ENCODE measurements around the gene FOXP1.

The FOXP1 gene

DNA sequence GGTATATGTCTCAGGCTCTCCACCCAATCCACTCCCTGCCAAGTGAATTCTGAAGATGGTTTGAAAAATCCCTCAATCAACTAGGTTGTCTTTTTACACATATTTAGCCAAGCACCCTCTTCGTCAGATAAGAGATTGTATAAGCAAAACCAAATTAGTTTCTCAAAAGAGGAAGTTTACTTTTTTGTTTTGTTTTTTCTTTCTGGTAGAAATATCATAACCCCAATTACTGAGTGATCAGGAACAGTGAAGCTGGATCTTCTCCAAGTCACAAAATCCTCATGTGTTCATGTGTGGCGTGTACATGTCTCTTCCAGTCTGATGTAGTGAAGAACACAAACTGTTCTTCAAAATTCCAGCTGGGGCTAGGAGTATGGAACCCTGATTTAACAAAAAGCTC lies 180.6 kb downstream of the FOXP1 start:
- FAIRE-seq (no peak), DNase-seq (ENCODE audit: low spot score) (no peak)

DNA sequence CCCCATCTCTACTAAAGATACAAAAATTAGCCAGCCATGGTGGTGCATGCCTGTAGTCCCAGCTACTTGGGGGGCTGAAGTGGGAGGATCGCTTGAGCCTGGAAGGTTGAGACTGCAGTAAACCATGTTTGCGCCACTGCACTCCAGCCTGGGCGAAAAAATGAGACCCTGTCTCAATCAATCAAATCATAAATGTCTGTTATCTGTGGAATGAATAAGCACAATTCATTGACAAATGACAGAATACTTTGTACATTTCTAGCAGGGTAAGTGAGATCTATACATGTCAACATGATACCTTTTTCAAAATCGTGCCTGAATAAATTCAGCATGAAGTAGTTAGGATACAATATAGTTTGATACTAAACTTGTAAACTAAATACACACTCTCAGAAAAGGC lies 181.2 kb downstream of the FOXP1 start:
- no peak for DNase-seq (ENCODE audit: low spot score)
- no peak for FAIRE-seq

DNA sequence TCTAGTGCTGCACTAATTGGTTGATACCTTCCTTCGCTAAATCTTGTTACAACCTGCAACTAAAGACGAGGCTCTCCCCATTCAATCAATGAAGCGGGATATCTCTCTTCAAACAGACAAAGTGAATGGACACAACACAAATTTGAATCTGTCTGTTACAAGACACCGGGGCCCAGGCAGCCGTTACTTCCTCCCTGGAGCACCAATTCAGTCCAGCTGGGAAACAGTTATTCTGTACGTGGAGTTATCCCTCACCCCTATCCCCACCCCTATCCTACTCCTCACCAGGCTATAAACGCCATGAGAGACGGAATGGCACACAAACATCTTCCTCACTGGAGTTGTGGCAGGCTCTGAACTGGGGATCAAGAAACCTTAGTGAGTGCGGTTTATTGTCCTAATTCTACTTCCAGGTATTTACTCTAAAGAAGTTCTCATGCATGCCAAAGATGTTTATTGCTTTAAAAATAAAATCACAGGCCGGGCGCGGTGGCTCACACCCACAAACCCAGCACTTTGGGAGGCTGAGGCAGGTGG lies 181.8 kb downstream of the FOXP1 start:
- no peak for FAIRE-seq

DNA sequence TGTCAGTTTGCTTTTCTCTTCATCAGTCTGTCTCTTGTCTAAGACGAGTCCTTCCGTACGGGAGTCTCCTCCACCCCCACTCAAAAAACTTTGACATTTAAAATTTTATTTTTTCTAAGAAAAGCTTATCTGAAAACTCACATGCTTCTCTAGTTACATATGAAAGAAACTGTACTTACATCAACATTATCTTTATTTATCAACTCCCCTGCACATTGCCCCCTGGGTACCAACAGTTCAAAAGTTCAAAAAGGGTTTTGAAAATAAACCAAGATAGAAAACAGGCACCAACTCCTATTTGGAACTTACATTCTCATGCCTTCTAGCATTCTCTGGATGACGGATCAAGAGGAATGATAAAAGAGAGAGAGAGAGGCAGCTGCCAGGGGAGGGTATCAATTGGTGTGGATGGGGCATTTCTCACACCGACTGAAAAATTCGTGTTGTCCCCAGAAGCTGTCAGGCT lies 182.5 kb downstream of the FOXP1 start:
- DNase-seq (ENCODE audit: low spot score): no peak
- no peak for FAIRE-seq

More for the DNA sequence above, 181.8 kb downstream of the FOXP1 start:
- DNase-seq (ENCODE audit: low spot score): no peak

DNA sequence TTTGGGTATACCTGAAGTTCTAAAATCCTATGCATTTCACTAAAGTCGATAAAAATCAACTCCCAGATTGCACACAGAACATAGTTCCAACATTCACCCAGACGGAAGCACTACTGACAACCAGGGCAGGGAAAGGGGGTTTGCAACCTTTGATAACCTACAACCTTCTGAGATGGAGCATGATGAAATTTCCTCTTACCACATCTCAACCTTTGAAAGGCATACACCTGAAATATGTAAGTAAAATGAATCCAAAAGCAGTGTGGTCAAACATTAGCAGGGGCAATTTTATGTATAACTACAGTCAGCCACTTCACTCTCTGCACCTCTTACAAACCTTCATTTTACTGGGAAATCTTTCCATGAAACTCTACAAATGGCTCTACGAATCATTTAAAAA lies 184.1 kb downstream of the FOXP1 start:
- no peak for DNase-seq (ENCODE audit: low spot score)
- no peak for FAIRE-seq

DNA sequence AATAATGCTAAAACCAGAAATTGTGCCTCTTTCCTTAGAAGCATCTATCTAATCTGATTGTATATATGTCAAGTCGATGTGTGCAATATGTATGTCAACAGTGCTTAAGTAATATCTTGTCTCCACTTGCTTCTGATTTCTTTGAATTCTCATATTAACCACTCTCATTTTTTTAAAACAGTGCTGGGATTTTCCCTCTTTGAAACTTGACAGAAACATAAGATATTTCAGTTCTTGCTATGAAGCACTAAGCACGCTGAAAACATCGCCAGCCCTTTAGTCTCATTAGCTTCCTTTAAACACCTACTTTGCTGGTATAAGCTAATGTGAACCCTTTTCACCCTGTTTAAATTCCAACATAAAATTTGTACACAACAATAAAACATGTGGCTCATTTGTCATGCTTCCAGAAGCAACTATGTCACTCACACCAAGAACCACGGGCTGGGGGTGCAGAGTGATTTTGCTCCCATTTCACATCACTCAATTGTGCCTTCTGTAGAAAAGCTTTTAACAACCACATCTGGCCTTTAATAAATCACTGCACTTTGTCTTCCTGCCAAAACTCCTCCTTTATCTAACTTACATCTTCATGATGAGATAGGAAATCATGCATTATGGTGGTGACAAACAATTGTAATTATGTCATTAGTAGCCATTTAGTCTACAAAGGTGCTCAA lies 185.2 kb downstream of the FOXP1 start:
- DNase-seq (ENCODE audit: low spot score): no peak
- FAIRE-seq: no peak

DNA sequence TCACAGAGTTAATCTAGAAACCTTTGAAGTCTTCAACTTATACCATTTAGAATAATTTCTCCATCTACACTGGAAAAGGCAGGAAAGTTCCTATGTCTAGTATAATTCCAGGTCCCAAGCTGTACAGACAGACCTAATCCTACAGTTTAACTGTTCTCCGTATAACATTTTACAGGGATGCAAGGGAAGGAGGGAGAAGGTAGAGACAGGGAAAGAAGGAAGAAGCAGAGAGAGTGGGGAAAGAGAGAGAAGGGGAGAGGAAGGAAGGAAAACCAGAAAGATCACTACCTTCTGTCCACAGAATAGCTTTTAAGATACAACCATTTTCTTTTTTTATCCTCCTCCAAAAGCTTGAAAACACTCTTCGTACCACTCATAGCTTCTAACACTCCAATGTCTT lies 185.8 kb downstream of the FOXP1 start:
- FAIRE-seq (no peak), DNase-seq (ENCODE audit: low spot score) (no peak)

DNA sequence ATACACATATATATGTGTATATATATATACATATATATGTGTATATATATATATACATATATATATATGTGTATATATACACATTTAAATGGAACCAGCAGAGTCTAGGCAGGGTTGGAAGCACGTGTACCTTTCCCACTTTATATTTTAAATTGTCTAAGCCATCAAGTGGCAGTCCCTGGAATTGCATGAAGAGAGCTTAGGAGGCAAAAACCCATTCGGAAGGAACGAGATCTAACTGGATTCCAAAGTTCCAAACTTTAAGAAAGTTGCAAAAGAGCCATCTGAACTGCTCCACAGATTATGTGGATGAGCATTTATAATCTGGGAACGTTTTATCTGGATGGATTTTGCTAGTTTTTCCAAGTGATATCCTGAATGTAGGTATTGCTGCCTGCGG lies 186.5 kb downstream of the FOXP1 start:
- FAIRE-seq: peak; percentile 61
- peak; percentile 18 for DNase-seq (ENCODE audit: low spot score)

DNA sequence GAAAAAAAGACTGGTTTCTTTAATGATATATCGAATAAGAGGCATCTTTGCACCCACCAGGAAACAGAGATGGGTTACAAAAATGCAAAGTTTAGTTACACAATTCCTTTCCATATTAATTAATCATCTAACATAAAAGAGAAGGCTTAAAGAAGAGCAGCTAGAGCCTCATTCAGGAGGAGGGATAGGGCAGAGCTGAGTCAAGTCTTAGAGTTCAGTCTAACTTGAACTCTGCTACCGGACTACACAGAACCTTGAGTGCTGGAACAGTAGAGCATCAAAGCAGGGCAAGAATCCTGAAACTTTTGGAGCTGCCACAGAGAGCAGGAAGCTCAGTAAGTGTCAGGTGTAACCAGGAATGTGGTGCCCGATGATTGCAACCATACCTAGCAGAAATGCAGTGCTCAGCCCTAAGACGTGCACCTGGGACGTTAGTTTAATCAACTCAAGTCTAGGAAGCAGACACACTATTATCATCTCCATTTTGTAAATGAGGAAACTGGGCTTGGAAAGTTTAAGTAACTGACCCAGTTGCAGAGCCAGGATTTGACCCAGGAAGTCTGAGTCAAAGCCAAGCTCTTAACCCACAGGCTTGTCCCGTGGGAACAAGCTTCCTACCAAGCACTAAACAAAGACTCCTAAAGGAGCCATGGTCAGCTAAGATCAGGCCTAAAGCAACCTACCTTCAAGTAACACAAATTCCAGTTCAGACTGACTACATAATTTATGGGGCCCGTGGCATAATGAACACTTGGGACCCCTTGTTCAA lies 187.4 kb downstream of the FOXP1 start:
- DNase-seq (ENCODE audit: low spot score): no peak
- peak; percentile 45 for FAIRE-seq

DNA sequence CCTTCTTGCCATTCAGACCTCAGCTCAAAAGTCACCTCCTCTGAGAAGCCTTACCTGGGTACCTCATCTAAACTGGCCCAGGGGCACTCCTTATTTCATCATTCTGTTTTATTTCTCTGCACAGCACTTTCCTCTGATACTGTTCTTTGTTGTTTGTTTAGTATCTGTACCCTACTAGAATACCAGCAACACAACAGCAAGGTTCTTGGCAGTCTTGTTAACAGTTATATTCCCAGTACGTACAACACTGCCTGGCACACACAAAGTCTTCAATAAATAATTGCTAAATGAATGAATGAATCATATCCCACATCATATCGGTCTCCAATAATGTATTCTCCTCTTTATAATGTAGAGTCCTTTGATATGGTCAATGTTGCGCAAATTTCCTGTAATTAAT lies 188.1 kb downstream of the FOXP1 start:
- FAIRE-seq (no peak), DNase-seq (ENCODE audit: low spot score) (no peak)

DNA sequence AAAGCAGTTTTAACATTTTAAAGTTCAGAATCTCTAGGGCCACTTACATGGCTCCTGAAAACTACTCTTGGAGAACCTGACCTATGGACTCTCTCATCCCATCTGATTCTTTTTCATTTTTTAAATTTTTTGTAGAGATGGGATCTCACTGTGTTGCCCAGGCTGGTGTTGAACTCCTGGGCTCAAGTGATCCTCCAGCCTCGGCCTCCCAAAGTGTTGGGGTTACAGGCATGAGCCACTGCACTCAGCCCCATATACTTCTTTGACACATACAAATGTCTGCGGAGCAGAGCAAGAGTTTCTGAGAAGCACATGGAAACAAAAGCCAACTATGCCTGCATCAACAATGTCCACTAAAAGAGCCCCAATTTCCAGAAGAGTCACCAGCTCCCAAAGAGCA lies 189.8 kb downstream of the FOXP1 start:
- no peak for FAIRE-seq

DNA sequence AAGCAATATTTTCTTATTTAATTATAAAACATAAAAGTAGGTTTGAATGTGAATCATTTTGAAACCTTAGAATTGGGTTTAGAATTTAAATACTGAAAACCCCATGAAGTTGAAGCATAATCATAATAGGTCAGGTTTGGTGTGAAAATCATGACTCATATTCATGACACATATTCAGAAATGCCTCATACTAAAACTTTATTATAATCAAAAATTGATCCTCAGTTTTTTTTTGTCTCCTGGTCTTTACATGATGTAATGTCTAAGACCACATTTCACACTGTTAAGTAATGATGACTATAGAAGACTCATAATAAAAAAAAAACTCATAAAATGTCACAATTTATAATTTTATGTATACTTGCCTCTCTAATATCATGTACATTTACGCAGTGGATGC lies 190.4 kb downstream of the FOXP1 start:
- no peak for DNase-seq (ENCODE audit: low spot score)
- peak; percentile 16 for FAIRE-seq

More for the DNA sequence above, 189.8 kb downstream of the FOXP1 start:
- no peak for DNase-seq (ENCODE audit: low spot score)

DNA sequence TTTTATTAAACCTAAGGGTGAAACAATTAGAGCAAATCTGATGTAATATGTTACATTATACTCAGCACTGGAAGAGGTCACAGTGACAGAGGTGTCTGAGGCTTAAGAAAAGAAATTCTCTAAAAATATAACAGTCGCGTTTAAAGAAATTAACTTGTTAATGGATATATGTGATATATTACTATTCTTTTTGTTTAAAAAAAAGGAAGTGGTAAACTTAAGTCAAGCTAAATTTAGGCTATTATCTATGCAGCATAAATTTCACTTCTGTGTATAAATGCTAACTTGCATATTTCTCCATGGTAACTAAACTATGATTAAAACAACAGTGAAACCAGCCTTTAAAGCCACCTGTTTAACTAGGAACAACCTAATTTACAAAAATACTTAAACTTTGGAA lies 191.3 kb downstream of the FOXP1 start:
- DNase-seq (ENCODE audit: low spot score) (no peak), FAIRE-seq (no peak)

DNA sequence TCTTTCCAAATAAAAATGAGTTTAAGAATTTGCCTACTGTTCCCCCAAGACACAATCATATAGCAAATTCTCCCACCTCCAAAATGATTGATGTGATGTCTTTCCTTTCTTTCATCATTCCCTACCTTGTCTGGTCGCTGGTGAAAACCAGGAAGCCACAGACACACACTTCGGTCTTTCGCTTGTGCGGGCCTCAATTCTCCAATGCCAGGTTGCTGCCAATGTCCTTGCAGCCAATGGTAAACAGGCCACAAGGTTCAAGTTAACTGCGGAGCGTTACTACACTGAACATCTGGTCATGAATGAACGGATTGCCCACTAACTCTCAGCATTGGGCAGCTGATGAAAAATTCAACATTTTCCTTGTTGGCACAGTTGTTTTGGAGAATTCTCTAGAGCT lies 192.2 kb downstream of the FOXP1 start:
- FAIRE-seq: no peak
- no peak for DNase-seq (ENCODE audit: low spot score)

DNA sequence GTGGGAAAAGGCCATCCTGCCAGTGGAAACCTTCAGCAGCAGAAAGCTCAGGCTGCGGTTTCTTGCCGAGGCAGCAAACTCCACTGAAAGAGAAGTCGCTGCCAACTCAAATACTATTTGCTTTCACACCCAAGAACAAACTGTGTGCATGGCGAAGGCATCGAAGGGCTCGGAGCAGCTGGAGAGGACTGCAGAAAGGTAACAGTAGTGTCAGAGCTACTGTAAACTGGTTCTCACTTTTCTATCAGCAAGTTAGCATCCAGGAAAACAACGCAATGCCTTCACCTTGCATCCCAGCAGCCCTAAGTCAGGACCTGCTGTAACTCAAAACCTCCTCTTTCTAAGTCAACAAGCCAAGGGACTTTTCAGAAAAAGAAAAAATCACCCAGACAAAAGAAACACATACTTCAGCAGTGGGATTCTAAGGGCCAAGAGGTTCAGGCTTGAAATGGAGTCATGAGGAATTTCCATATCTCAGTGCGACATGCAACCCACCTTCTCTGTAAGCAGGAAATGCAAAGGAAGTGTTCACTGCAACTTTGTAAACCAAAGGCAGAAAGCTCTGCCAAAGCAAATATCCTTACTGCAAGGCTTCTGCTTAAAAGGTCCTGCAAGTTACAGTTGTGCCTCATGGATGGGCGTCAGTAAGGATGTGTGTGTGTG lies 193.5 kb downstream of the FOXP1 start:
- DNase-seq (ENCODE audit: low spot score) (peak; percentile 27), FAIRE-seq (peak; percentile 83)

DNA sequence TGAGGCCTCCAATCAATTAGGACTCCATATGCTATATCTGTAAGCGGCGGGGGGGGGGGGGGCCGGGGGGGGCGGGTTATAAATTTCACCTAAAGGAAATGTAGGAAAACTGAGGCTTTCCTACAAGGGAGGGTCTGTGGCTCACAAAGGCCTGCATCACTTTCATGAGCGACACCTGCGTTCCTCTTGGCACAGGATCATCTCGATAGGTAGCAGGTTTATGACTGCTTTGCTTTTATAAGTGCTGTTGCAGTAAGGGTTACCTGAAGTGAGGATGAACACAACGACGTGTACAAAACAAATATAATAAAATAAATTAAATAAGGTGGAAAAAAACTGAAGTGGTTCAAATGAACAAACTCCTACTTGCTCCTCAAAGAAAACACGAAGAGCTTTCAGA lies 194.3 kb downstream of the FOXP1 start:
- FAIRE-seq: no peak

DNA sequence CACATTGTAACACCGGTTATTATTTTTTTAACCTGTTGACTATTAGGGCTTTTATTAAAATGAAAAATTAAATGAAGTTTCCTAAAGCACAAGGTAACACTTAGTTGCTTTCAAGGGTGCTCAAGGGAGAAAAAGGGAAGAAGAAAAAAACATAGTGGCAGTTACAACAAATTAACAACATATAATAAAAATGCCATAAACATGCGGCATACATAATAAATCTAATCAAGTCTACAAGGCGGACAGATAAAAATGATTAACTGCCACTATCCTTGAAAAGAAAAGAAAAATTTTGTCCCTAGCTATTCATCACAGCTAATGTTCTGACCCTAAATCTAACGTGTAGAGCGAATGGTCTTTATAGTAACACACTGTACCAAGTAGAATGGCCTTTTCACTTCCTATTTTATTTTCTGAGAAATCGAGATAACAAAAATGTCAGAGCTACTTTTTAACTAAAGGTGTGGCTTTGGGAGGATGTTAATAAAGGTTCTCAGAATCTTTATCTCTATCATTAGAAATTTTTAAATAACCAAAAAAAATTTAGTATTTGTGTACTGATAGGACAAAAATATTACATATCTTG lies 194.9 kb downstream of the FOXP1 start:
- DNase-seq (ENCODE audit: low spot score): no peak
- FAIRE-seq: no peak

More for the DNA sequence above, 194.3 kb downstream of the FOXP1 start:
- DNase-seq (ENCODE audit: low spot score): no peak

DNA sequence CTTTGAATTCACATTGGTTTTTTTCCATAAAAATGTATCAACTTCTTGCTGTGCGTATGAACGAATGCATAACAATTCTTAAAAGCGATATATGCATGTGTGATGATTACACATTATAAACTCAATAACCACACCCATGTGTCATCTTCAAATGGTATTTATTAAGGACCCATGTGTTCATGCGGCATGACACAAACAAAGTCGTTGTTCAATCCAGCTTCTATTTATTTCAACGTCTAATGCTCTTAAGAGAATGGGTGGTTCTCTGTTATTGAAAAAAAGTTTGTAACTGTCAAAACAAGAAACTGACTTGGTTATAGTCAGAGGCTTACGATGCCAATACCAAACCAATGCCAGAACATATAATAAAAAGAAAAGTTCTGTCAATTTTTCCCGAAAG lies 195.9 kb downstream of the FOXP1 start:
- FAIRE-seq (no peak), DNase-seq (ENCODE audit: low spot score) (no peak)

DNA sequence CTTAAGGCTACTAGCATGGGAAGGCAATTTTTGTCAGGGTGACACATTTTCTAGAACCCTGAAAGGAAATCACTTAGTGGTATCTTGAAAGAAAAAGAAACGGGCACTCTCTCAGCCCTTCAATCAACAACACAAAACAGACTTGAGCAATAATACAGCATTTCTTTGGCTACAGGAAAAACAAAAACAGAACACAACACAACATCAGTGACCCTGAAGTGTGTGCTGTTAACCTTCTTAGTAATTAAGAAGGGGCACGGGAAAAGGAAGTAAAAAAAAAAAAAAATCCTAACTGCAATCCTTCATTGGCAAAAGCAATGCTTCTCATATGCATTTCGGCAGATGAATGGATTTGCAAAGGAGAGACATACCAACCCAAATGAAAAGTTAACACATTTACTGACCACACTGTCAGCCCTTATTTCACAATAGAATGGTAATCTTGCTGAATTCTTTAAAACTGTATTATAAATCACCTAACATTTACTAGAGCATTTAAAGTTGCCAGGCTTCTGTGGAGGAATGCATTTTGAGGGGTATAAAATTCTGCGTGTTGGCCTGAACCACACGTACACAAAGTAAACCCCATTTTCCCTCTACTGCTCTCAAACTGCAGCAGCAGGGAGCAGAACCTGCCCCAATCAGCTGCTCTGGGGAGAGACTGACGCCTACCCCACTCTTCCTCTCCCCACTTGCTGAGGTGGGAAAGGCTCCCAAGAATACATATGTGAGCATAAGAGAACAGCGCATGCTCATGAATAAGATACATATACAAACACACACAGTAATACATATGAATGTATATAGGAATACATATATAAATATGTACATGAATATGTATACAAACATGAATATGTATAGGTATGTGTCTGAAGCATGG lies 198.5 kb downstream of the FOXP1 start:
- DNase-seq (ENCODE audit: low spot score): no peak

DNA sequence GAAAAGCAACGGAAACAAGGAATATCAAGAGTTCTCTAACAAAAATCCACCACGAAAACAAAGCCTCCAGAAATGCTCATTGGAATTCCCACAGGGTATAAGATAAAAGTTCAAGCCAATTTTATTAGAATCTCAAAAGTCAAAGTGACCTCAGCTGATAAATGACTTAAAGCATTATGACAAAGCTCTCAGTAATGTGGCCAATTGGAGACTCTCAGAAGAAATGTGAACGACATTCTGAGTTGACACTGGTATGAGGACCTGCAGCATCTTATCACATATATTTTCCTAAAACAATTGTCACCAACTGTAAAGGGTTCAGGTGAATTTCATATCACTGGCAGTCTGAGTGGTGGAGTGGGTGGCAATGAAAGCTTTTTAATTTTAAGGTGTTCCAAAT lies 199.1 kb downstream of the FOXP1 start:
- no peak for FAIRE-seq
- peak; percentile 16 for DNase-seq (ENCODE audit: low spot score)

More for the DNA sequence above, 198.5 kb downstream of the FOXP1 start:
- no peak for FAIRE-seq

DNA sequence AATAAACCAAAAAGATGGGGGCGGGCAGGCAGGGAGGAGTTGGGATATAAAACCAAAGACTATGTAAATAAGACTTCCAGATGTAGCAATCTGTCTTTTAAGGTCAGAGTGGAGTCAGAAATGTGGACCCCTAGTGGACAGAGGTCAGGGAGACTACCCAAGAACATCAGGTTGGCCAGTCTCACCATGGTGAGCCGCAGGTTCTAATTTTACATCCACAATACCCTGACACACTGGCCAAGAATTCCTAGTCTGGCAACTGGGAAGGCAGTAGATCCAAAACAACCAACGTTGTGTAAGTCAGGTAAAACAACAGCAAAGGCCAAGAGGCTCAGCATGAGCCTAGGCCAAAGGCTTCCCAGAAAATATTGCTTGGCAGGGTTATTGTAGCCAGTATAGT lies 203.4 kb downstream of the FOXP1 start:
- FAIRE-seq (no peak), DNase-seq (ENCODE audit: low spot score) (no peak)

Data from RCC 7860 (cell line).